CD14-positive monocyte (primary cell): ENCODE measurements around the gene KIF26A. TPM values are rescaled to one million over a fixed set of nuclear protein-coding genes. Genes with fewer than 3 reads are reported as not detected.

Experiments
- DNase-seq, 3 donors: peaks; one replicate each; pipeline ENCODE4 v3.0.0-alpha.2; 2011 to 2022
- H2AFZ ChIP-seq: 2 replicates; pipeline ENCODE4 v1.6.0; 2012; ENCODE audit warnings: mild to moderate bottlenecking, low read depth, low read length, inconsistent platforms; ENCODE audit not compliant: insufficient read depth, poor library complexity, severe bottlenecking
- H3K27ac ChIP-seq, 2 donors: 1 replicate in 1 of 2; 2 replicates in 1 of 2; pipeline ENCODE4 v1.5.1; 2012 to 2013; ENCODE audit warnings: low read length in 2 of 2, control low read depth in 1 of 2, inconsistent platforms in 1 of 2, low read depth in 1 of 2, mild to moderate bottlenecking in 1 of 2
- H3K27me3 ChIP-seq, 2 donors: one replicate each; pipeline versions ENCODE4 v1.6.0 to v1.6.1; 2011 to 2013; ENCODE audit warnings: low read length in 2 of 2; ENCODE audit not compliant: control insufficient read depth in 2 of 2, insufficient read depth in 2 of 2
- H3K36me3 ChIP-seq, 2 donors: replicated peaks in 1 of 2; 1 replicate in 1 of 2; 2 replicates in 1 of 2; pipeline versions ENCODE4 v1.5.1 to v1.6.1; 2012 to 2013; ENCODE audit warnings: low read length in 2 of 2, control low read depth in 1 of 2, inconsistent platforms in 1 of 2, mild to moderate bottlenecking in 1 of 2; ENCODE audit not compliant: insufficient read depth in 2 of 2, control insufficient read depth in 1 of 2
- H3K4me1 ChIP-seq, 2 donors: 1 replicate in 1 of 2; 2 replicates in 1 of 2; pipeline versions ENCODE4 v1.5.1 to v1.6.1; 2012 to 2013; ENCODE audit warnings: low read length in 2 of 2, control low read depth in 1 of 2, inconsistent platforms in 1 of 2, mild to moderate bottlenecking in 1 of 2, moderate library complexity in 1 of 2; ENCODE audit not compliant: insufficient read depth in 2 of 2, control insufficient read depth in 1 of 2
- H3K4me2 ChIP-seq: replicated peaks from 2 replicates; pipeline ENCODE3; 2012; ENCODE audit warnings: low read length, moderate library complexity, mild to moderate bottlenecking; ENCODE audit not compliant: poor library complexity, severe bottlenecking; ENCODE audit errors: extremely low read depth
- H3K4me3 ChIP-seq, 3 experiments: fragments of 200-600 bp in 1 of 3; sonication (generic) in 1 of 3; replicated peaks in 1 of 3; 1 replicate in 2 of 3; 2 replicates in 1 of 3; pipeline ENCODE4 v1.5.1; 2011 to 2013; ENCODE audit warnings: low read length in 3 of 3, mild to moderate bottlenecking in 3 of 3, control low read depth in 2 of 3, low read depth in 2 of 3, inconsistent platforms in 1 of 3, moderate library complexity in 1 of 3
- H3K79me2 ChIP-seq: 2 replicates; pipeline ENCODE4 v1.6.0; 2012; ENCODE audit warnings: mild to moderate bottlenecking, control low read depth, inconsistent platforms, low read length, moderate library complexity; ENCODE audit not compliant: insufficient read depth
- H3K9ac ChIP-seq: 2 replicates; pipeline ENCODE4 v1.6.0; 2017; ENCODE audit warnings: low read length, mild to moderate bottlenecking; ENCODE audit not compliant: insufficient read depth, poor library complexity, severe bottlenecking
- H3K9me3 ChIP-seq, 2 donors: replicated peaks in 1 of 2; 1 replicate in 1 of 2; 2 replicates in 1 of 2; pipeline versions ENCODE4 v1.5.1 to v1.6.1; 2012 to 2013; ENCODE audit warnings: low read length in 2 of 2, control low read depth in 1 of 2; ENCODE audit not compliant: control insufficient read depth in 1 of 2, insufficient read depth in 1 of 2
- H4K20me1 ChIP-seq: 2 replicates; pipeline ENCODE4 v1.6.0; 2012; ENCODE audit warnings: mild to moderate bottlenecking, low read length, control low read depth, moderate library complexity; ENCODE audit not compliant: insufficient read depth
- H3K27ac Mint-ChIP-seq, 7 donors: one replicate each; pipeline ENCODE4 v1.8.0; 2020; ENCODE audit warnings: mild to moderate bottlenecking in 7 of 7, mixed read lengths in 7 of 7, moderate library complexity in 6 of 7, inconsistent platforms in 2 of 7
- H3K27me3 Mint-ChIP-seq, 3 donors: one replicate each; pipeline ENCODE4 v1.8.0; 2021 to 2022; ENCODE audit warnings: low read depth in 3 of 3, mild to moderate bottlenecking in 3 of 3, mixed read lengths in 3 of 3, moderate library complexity in 3 of 3, inconsistent platforms in 1 of 3
- H3K36me3 Mint-ChIP-seq, 2 donors: one replicate each; pipeline ENCODE4 v1.8.0; 2020; ENCODE audit warnings: mixed read lengths in 2 of 2, inconsistent platforms in 1 of 2, mild to moderate bottlenecking in 1 of 2
- H3K4me1 Mint-ChIP-seq: one replicate; pipeline ENCODE4 v1.8.0; 2020; ENCODE audit warnings: mild to moderate bottlenecking, mixed read lengths
- H3K4me3 Mint-ChIP-seq, 2 donors: one replicate each; pipeline ENCODE4 v1.8.0; 2020; ENCODE audit warnings: mild to moderate bottlenecking in 2 of 2, mixed read lengths in 2 of 2, moderate library complexity in 1 of 2
- H3K9me3 Mint-ChIP-seq, 7 donors: one replicate each; pipeline ENCODE4 v1.8.0; 2020 to 2022; ENCODE audit warnings: mixed read lengths in 7 of 7, mild to moderate bottlenecking in 6 of 7, moderate library complexity in 6 of 7, inconsistent platforms in 2 of 7
- CTCF ChIP-seq: fragments of 200-600 bp; IDR thresholded peaks from one replicate; pipeline ENCODE4 v1.8.0; 2022; ENCODE audit warnings: antibody characterized with exemption, mild to moderate bottlenecking
- WGBS: methylation state at CpG from one replicate; pipeline ENCODE4 v1.1.5; 2013; ENCODE audit warnings: missing lambda C conversion rate; ENCODE audit not compliant: insufficient coverage; 5-methylcytosine and 5-hydroxymethylcytosine counted together
- intact Hi-C, 2 donors: fragments of 100-400 bp; cut with micrococcal nuclease; formaldehyde crosslinking; loops; one replicate each; pipeline versions ENCODE4 v1.15.0 to v1.15.1; 2023
- polyA plus RNA-seq, 3 donors: library from polyadenylated mRNA; depleted of rRNA in 1 of 3; unstranded in 2 of 3; stranded (reverse) in 1 of 3; fragments of 300-500 nt in 2 of 3; fragments of >200 nt in 1 of 3; fragmentation: Illumina TruSeq in 2 of 3; gene quantifications; 1 replicate in 2 of 3; 2 replicates in 1 of 3; pipeline ENCODE4 v1.2.3, GENCODE V29; 2012 to 2021

KIF26A gene
- polyA plus RNA-seq, 3 donors, result not detected

- intact Hi-C loops, result no loop called here
- Mint-ChIP-seq H3K9me3 (no peaks in the 10 kb centered on the region), H3K36me3 (no peaks in the 10 kb centered on the region), H3K4me1 (no peaks in the 10 kb centered on the region), H3K27ac (no peak overlapping the region), H3K27me3 (peaks cover 0 to 2% (median 1%) of the 10 kb centered on the region in 3 donors), H3K4me3 (no peak overlapping the region)
- Histone ChIP-seq H2AFZ (no peak overlapping the region), H3K9me3 (no peaks in the 10 kb centered on the region), H3K9ac (no peak overlapping the region), H3K27me3 (no peaks in the 10 kb centered on the region), H3K4me1 (no peaks in the 10 kb centered on the region), H3K79me2 (no peaks in the 10 kb centered on the region), H3K36me3 (no peaks in the 10 kb centered on the region), H3K4me3 (no peak overlapping the region), H4K20me1 (no peaks in the 10 kb centered on the region), H3K27ac (no peak overlapping the region), H3K4me2 (no peak overlapping the region)
- no peak for TF ChIP-seq CTCF
- WGBS, result 89% methylated on average over 5 of the region's 5 CpGs
- DNase-seq, result no peak
These were observed 17.8 kb downstream of the KIF26A start for GRCh38 chr14:104156142-104156541.

- Mint-ChIP-seq H3K27me3 (peaks cover 0 to 1% (median 0%) of the 10 kb centered on the region in 3 donors), H3K9me3 (no peaks in the 10 kb centered on the region), H3K4me3 (no peak overlapping the region), H3K27ac (no peak overlapping the region), H3K4me1 (no peaks in the 10 kb centered on the region), H3K36me3 (no peaks in the 10 kb centered on the region)
- no peak for DNase-seq
- no peak overlapping the region for H3K4me2 ChIP-seq
- H3K9me3 ChIP-seq, result no peaks in the 10 kb centered on the region
- H3K4me1 ChIP-seq, result no peaks in the 10 kb centered on the region
- no peak overlapping the region for H3K4me3 ChIP-seq
- no peak for TF ChIP-seq CTCF
- no peak overlapping the region for H2AFZ ChIP-seq
- no peaks in the 10 kb centered on the region for H3K36me3 ChIP-seq
- H3K27ac ChIP-seq, result no peak overlapping the region
- no peaks in the 10 kb centered on the region for H4K20me1 ChIP-seq
- intact Hi-C loops, result no loop called here
- H3K27me3 ChIP-seq, result no peaks in the 10 kb centered on the region
- H3K9ac ChIP-seq, result no peak overlapping the region
- WGBS, result 95% methylated on average over 37 of the region's 42 CpGs
- H3K79me2 ChIP-seq, result no peaks in the 10 kb centered on the region
These were observed 18.9 kb downstream of the KIF26A start for GRCh38 chr14:104157016-104157928.
